GM13976 (cell line): Measurements from ENCODE around the gene MLN.

Experiments used
- DNase-seq: peaks from one replicate; pipeline ENCODE4 v3.0.0; 2012; ENCODE audit warnings: low spot score
- CTCF ChIP-seq: IDR thresholded peaks from 2 replicates; pipeline ENCODE4 v1.5.1; 2012; ENCODE audit warnings: borderline replicate concordance, mild to moderate bottlenecking; ENCODE audit not compliant: insufficient read depth; ENCODE audit errors: extremely low read depth, missing control alignments, control extremely low read depth
- in situ Hi-C: fragments of 300-500 bp; cut with MboI; formaldehyde crosslinking; loops from one replicate; pipeline ENCODE4 v1.12.0; 2022; ENCODE audit warnings: low sequenced_read_pairs, mixed read lengths, inconsistent platforms; ENCODE audit not compliant: unreplicated experiment

The MLN gene

GRCh38 chr6:33806841-33807240 lies 3.0 kb upstream of the MLN start:
- no peak for DNase-seq
- no peak for TF ChIP-seq CTCF
- in situ Hi-C loops = no loop called here

GRCh38 chr6:33802186-33802958 lies 1.4 kb downstream of the MLN start:
- in situ Hi-C loops = no loop called here
- no peak for DNase-seq
- no peak for TF ChIP-seq CTCF

GRCh38 chr6:33801611-33802010 lies 2.2 kb downstream of the MLN start:
- TF ChIP-seq CTCF = no peak
- in situ Hi-C loops = no loop called here
- DNase-seq = no peak

GRCh38 chr6:33800248-33800969 lies 3.4 kb downstream of the MLN start:
- in situ Hi-C loops = no loop called here

GRCh38 chr6:33799454-33800113 lies 4.2 kb downstream of the MLN start:
- DNase-seq = no peak
- in situ Hi-C loops = no loop called here
- no peak for TF ChIP-seq CTCF

More at GRCh38 chr6:33800248-33800969, 3.4 kb downstream of the MLN start:
- TF ChIP-seq CTCF = no peak
- no peak for DNase-seq

- no peak for DNase-seq
- TF ChIP-seq CTCF = no peak
- in situ Hi-C loops = no loop called here
Measured at GRCh38 chr6:33798343-33798848, 5.4 kb downstream of the MLN start.
